K562 (cell line): Measurements from ENCODE around the gene GARIN1A.

Experiments
- GATAD2A ChIP-seq: fragments of 450-650 bp; IDR thresholded peaks from 2 replicates; pipeline ENCODE4 v1.6.1; 2017
- MXI1 ChIP-seq: IDR thresholded peaks from 2 replicates; pipeline ENCODE4 v1.6.1; 2011; ENCODE audit warnings: low read depth, mild to moderate bottlenecking, improper control_type of control experiment, low read length
- MYC ChIP-seq, 2 experiments: fragments of 250-450 bp in 1 of 2; sonication (Bioruptor Pico) in 1 of 2; IDR thresholded peaks; 2 replicates each; pipeline versions ENCODE4 v1.5.1 to v1.6.1; 2012 to 2021; ENCODE audit warnings: low read depth in 2 of 2, borderline replicate concordance in 1 of 2, improper control_type of control experiment in 1 of 2, low read length in 1 of 2, mild to moderate bottlenecking in 1 of 2, moderate library complexity in 1 of 2
- POLR2A ChIP-seq: fragments of 450-650 bp; conservative IDR thresholded peaks from 2 replicates; pipeline ENCODE4 v1.6.1; 2016
- SMC3 ChIP-seq: conservative IDR thresholded peaks from 2 replicates; pipeline ENCODE4 v1.6.1; 2011; ENCODE audit warnings: low read depth, low read length, improper control_type of control experiment; ENCODE audit not compliant: insufficient read depth
- XRCC3 ChIP-seq: fragments of 450-650 bp; IDR thresholded peaks from 2 replicates; pipeline ENCODE4 v1.6.1; 2017; ENCODE audit warnings: mild to moderate bottlenecking, moderate library complexity
- XRCC5 ChIP-seq: fragments of 200-400 bp; formaldehyde crosslinking; IDR thresholded peaks from 2 replicates; pipeline ENCODE4 v1.6.1; 2017; ENCODE audit warnings: low read depth, mild to moderate bottlenecking, low read length
- ZNF311 ChIP-seq: fragments of 250-450 bp; sonication (Bioruptor Pico); IDR thresholded peaks from 2 replicates; pipeline ENCODE4 v1.4.0; 2020; ENCODE audit warnings: mild to moderate bottlenecking, moderate library complexity
- ZNF384 ChIP-seq: IDR thresholded peaks from 2 replicates; pipeline ENCODE4 v1.6.1; 2012; ENCODE audit warnings: low read depth, low read length, improper control_type of control experiment
- TF ChIP-seq, protein P1 (sequence below): IDR thresholded peaks from 2 replicates; pipeline ENCODE4 v1.6.1; 2016; ENCODE audit warnings: missing genetic modification characterization, missing compliant biosample characterization
- TF ChIP-seq, protein P2 (sequence below), 3 experiments: IDR thresholded peaks in 2 of 3; conservative IDR thresholded peaks in 1 of 3; 2 replicates each; pipeline ENCODE4 v1.5.1; 2011 to 2012; ENCODE audit warnings: low read length in 3 of 3, mild to moderate bottlenecking in 3 of 3, control low read depth in 2 of 3, improper control_type of control experiment in 1 of 3, inconsistent platforms in 1 of 3, low read depth in 1 of 3, mixed read lengths in 1 of 3, moderate library complexity in 1 of 3; ENCODE audit not compliant: insufficient read depth in 2 of 3
- TF ChIP-seq, protein P3 (sequence below): fragments of 200-800 bp; sonication (Bioruptor generic); IDR thresholded peaks from 2 replicates; pipeline ENCODE4 v1.6.1; 2017; ENCODE audit warnings: missing genetic modification characterization, missing compliant biosample characterization

DNA sequence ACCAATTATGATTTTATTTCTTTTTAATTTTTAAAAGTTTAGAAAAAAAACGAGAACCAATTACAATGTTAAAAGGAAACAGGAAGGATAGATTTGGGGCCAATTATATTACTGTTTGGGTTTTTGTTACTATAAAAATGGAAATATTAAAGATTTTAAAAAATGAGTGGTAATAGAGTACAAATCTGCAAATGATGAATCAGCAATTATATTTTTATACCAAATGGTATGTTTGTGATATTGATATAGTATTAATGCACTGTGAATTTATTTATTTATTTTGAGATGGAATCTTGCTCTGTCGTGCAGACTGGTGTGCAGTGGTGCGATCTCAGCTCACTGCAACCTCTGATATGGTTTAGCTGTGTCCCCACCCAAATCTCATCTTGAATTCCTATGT, 11.5 kb upstream of the GARIN1A start:
- TF ChIP-seq POLR2A (no peak), GATAD2A (no peak), MXI1 (no peak), ZNF384 (no peak), ZNF311 (CRISPR knock-in tag) (no peak), XRCC3 (no peak), MYC (IDR thresholded peaks at IDR 0.05; ENCODE audit: low read depth, low read length) (no peak), MYC (CRISPR knock-in tag; IDR thresholded peaks at IDR 0.05; ENCODE audit: borderline replicate concordance, low read depth) (no peak), XRCC5 (no peak), SMC3 (no peak)
- TF ChIP-seq, protein P1, sequence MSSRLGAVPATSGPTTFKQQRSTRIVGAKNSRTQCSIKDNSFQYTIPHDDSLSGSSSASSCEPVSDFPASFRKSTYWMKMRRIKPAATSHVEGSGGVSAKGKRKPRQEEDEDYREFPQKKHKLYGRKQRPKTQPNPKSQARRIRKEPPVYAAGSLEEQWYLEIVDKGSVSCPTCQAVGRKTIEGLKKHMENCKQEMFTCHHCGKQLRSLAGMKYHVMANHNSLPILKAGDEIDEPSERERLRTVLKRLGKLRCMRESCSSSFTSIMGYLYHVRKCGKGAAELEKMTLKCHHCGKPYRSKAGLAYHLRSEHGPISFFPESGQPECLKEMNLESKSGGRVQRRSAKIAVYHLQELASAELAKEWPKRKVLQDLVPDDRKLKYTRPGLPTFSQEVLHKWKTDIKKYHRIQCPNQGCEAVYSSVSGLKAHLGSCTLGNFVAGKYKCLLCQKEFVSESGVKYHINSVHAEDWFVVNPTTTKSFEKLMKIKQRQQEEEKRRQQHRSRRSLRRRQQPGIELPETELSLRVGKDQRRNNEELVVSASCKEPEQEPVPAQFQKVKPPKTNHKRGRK = no peak
- TF ChIP-seq, protein P2, sequence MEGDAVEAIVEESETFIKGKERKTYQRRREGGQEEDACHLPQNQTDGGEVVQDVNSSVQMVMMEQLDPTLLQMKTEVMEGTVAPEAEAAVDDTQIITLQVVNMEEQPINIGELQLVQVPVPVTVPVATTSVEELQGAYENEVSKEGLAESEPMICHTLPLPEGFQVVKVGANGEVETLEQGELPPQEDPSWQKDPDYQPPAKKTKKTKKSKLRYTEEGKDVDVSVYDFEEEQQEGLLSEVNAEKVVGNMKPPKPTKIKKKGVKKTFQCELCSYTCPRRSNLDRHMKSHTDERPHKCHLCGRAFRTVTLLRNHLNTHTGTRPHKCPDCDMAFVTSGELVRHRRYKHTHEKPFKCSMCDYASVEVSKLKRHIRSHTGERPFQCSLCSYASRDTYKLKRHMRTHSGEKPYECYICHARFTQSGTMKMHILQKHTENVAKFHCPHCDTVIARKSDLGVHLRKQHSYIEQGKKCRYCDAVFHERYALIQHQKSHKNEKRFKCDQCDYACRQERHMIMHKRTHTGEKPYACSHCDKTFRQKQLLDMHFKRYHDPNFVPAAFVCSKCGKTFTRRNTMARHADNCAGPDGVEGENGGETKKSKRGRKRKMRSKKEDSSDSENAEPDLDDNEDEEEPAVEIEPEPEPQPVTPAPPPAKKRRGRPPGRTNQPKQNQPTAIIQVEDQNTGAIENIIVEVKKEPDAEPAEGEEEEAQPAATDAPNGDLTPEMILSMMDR (IDR thresholded peaks at IDR 0.05 in 2 of 3, conservative IDR thresholded peaks at IDR 0.05 in 1 of 3; ENCODE audit: insufficient read depth in 2 of 3, low read depth in 1 of 3, low read length in 3 of 3) = no peak
- TF ChIP-seq, protein P3, sequence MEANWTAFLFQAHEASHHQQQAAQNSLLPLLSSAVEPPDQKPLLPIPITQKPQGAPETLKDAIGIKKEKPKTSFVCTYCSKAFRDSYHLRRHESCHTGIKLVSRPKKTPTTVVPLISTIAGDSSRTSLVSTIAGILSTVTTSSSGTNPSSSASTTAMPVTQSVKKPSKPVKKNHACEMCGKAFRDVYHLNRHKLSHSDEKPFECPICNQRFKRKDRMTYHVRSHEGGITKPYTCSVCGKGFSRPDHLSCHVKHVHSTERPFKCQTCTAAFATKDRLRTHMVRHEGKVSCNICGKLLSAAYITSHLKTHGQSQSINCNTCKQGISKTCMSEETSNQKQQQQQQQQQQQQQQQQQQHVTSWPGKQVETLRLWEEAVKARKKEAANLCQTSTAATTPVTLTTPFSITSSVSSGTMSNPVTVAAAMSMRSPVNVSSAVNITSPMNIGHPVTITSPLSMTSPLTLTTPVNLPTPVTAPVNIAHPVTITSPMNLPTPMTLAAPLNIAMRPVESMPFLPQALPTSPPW (CRISPR knock-in tag) = no peak
